SK-N-SH (cell line): ENCODE data around the gene WDR48. TPM values are rescaled to one million over a fixed set of nuclear protein-coding genes. Genes with fewer than 3 reads are reported as not detected.

ENCODE experiments used
- CTCF ChIA-PET: fragments of 300-600, 350-600 bp; formaldehyde crosslinking; extraction: SDS; loops from one replicate; lab custom pipeline; 2021; lab: Yijun Ruan, JAX
- POLR2A ChIA-PET: fragments of 350-600 bp; sonication (Branson Sonifier 250); formaldehyde crosslinking; extraction: SDS; loops from one replicate; lab custom pipeline; 2020; ENCODE audit warnings: antibody characterized with exemption, inconsistent platforms; lab: Yijun Ruan, JAX
- DNase-seq: peaks from one replicate; pipeline ENCODE4 v3.0.0; 2012
- H2AFZ ChIP-seq: fragments of 200-600 bp; sonication (generic); 2 replicates; pipeline ENCODE4 v1.8.1; 2016; ENCODE audit warnings: antibody characterized with exemption, mild to moderate bottlenecking, low read depth
- H3F3A ChIP-seq: fragments of 200-600 bp; sonication (generic); replicated peaks from 2 replicates; pipeline ENCODE3; 2016; ENCODE audit warnings: antibody characterized with exemption, mild to moderate bottlenecking; ENCODE audit not compliant: insufficient read depth
- H3K27ac ChIP-seq, 2 experiments: fragments of 200-500 bp in 1 of 2; fragments of 200-600 bp in 1 of 2; sonication (Bioruptor generic) in 1 of 2; sonication (generic), shearing (Covaris generic) in 1 of 2; 2 replicates each; pipeline versions ENCODE4 v1.5.1 to v1.6.1; 2014 to 2016; ENCODE audit warnings: low read depth in 2 of 2, inconsistent platforms in 1 of 2, low read length in 1 of 2, mild to moderate bottlenecking in 1 of 2, mixed read lengths in 1 of 2
- H3K27me3 ChIP-seq: fragments of 200-600 bp; sonication (generic), shearing (Covaris generic); 2 replicates; pipeline ENCODE4 v1.6.1; 2016; ENCODE audit warnings: mixed run types; ENCODE audit not compliant: insufficient read depth
- H3K36me3 ChIP-seq, 2 experiments: fragments of 200-500 bp in 1 of 2; fragments of 200-600 bp in 1 of 2; sonication (Bioruptor generic) in 1 of 2; sonication (generic) in 1 of 2; replicated peaks in 1 of 2; 2 replicates each; pipeline versions ENCODE3 to v1.5.1; 2014 to 2016; ENCODE audit warnings: low read length in 1 of 2, mild to moderate bottlenecking in 1 of 2; ENCODE audit not compliant: insufficient read depth in 2 of 2, control insufficient read depth in 1 of 2
- H3K4me1 ChIP-seq, 2 experiments: fragments of 200-500 bp in 1 of 2; fragments of 200-600 bp in 1 of 2; sonication (Bioruptor generic) in 1 of 2; sonication (generic), shearing (Covaris generic) in 1 of 2; 2 replicates each; pipeline versions ENCODE4 v1.5.1 to v1.6.1; 2014 to 2016; ENCODE audit warnings: low read depth in 1 of 2, low read length in 1 of 2, mixed run types in 1 of 2; ENCODE audit not compliant: insufficient read depth in 2 of 2, control insufficient read depth in 1 of 2
- H3K4me2 ChIP-seq: fragments of 200-600 bp; sonication (generic), shearing (Covaris generic); 2 replicates; pipeline ENCODE4 v1.6.1; 2017; ENCODE audit warnings: mixed run types
- H3K4me3 ChIP-seq, 2 experiments: fragments of 200-500 bp in 1 of 2; fragments of 200-600 bp in 1 of 2; sonication (Bioruptor generic) in 1 of 2; sonication (generic), shearing (Covaris generic) in 1 of 2; 2 replicates each; pipeline versions ENCODE4 v1.5.1 to v1.8.1; 2014 to 2016; ENCODE audit warnings: low read depth in 2 of 2, inconsistent platforms in 1 of 2, low read length in 1 of 2, mild to moderate bottlenecking in 1 of 2, mixed read lengths in 1 of 2, moderate library complexity in 1 of 2
- H3K79me2 ChIP-seq: fragments of 200-600 bp; sonication (generic); 2 replicates; pipeline ENCODE4 v1.8.1; 2017; ENCODE audit warnings: mild to moderate bottlenecking; ENCODE audit not compliant: insufficient read depth
- H3K9ac ChIP-seq: fragments of 200-600 bp; sonication (generic); 2 replicates; pipeline ENCODE4 v1.6.1; 2017; ENCODE audit warnings: mixed run types
- H3K9me2 ChIP-seq: fragments of 200-600 bp; sonication (generic); 2 replicates; pipeline ENCODE4 v1.6.1; 2017; ENCODE audit warnings: mixed run types
- H3K9me3 ChIP-seq: fragments of 200-600 bp; sonication (generic); 2 replicates; pipeline ENCODE4 v1.6.1; 2017; ENCODE audit warnings: mixed run types, mild to moderate bottlenecking, moderate library complexity
- H4K20me1 ChIP-seq: fragments of 200-600 bp; sonication (generic); 2 replicates; pipeline ENCODE4 v1.6.1; 2017; ENCODE audit warnings: mild to moderate bottlenecking, mixed run types; ENCODE audit not compliant: insufficient read depth
- EP300 ChIP-seq, 2 experiments: IDR thresholded peaks; 2 replicates each; pipeline versions ENCODE4 v1.4.0 to v1.6.1; 2012; ENCODE audit warnings: borderline replicate concordance in 1 of 2, low read depth in 1 of 2, low read length in 1 of 2
- FOXM1 ChIP-seq: IDR thresholded peaks from 2 replicates; pipeline ENCODE4 v1.4.0; 2012; ENCODE audit warnings: low read depth, mild to moderate bottlenecking
- MXI1 ChIP-seq: IDR thresholded peaks from 2 replicates; pipeline ENCODE4 v1.6.1; 2012; ENCODE audit warnings: mild to moderate bottlenecking, low read depth, low read length, improper control_type of control experiment
- RXRA ChIP-seq: IDR thresholded peaks from 2 replicates; pipeline ENCODE4 v1.4.0; 2012; ENCODE audit warnings: low read depth, mild to moderate bottlenecking, borderline replicate concordance
- SMC3 ChIP-seq: IDR thresholded peaks from 2 replicates; pipeline ENCODE4 v1.6.1; 2012; ENCODE audit warnings: low read depth, low read length, improper control_type of control experiment
- TEAD4 ChIP-seq: IDR thresholded peaks from 2 replicates; pipeline ENCODE4 v1.4.0; 2012; ENCODE audit warnings: mild to moderate bottlenecking, borderline replicate concordance; ENCODE audit not compliant: insufficient read depth
- USF2 ChIP-seq: fragments of 150-350 bp; IDR thresholded peaks from 2 replicates; pipeline ENCODE4 v1.6.1; 2017; ENCODE audit warnings: antibody characterized with exemption, low read length, low read depth, borderline replicate concordance
- WGBS: methylation state at CpG from one replicate; pipeline ENCODE4 v1.1.6; 2017; ENCODE audit warnings: low lambda C conversion rate; 5-methylcytosine and 5-hydroxymethylcytosine counted together
- polyA plus RNA-seq, 3 experiments: library from polyadenylated mRNA; depleted of rRNA; stranded (reverse); fragments of >200 nt; gene quantifications; 2 replicates each; pipeline ENCODE4 v1.2.3, GENCODE V29; 2012
- TF ChIP-seq, protein P1 (sequence below): fragments of 200-600 bp; sonication (generic); IDR thresholded peaks from 2 replicates; pipeline ENCODE4 v1.6.1; 2017; ENCODE audit warnings: antibody characterized with exemption, mild to moderate bottlenecking, moderate library complexity

The WDR48 gene
- polyA plus RNA-seq, 1 of the 3 experiments (the other 2 are of a cell fraction) = 12.1 TPM

DNA sequence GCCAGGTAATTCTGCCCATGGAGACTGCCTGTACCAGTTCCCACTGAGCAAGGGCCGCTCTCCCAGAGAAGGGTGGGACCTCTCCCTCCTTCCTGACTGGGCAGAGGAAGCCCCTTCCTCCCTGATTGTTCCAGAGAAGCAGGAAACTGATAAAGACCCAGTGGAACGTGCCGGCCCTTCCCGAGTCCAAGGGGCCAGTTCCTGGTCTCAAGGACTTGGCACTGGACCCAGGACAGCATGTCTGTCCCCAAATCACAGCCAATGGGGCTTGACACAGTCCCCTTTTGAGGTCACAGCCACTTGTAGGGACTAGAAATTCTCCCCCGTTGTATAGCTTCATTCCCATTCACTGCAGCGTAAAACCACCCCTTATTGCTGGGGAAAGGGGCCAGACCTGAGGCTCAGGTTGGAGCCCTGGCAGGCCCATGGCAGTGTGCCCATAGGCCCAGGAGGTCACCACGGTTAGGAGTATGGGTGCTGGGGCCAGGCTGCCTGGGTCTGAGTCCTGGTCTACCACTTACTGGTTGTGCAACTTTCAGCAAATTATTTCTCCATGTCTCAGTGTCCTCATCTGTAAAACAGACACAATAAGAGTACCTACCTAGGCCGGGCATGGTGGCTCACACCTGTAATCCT lies 83.5 kb downstream of the WDR48 start:
- TF ChIP-seq TEAD4 (no peak), SMC3 (no peak), RXRA (no peak)
- CTCF ChIA-PET = interaction anchor here (1.0 to 14.8 kb wide), 2 partner anchors 9 to 155 kb away, joined by 3 to 223 read pairs; no protein-coding TSS in a partner anchor
- no peak for DNase-seq
- Histone ChIP-seq H3F3A (peaks cover under 1% of the 10 kb centered on the region), H2AFZ (no peak overlapping the region), H3K4me3 (no peak overlapping the region), H3K9ac (no peak overlapping the region), H3K36me3 (peaks cover 0 to 9% of the 10 kb centered on the region in 2 experiments), H4K20me1 (no peaks in the 10 kb centered on the region), H3K27ac (no peak overlapping the region), H3K4me2 (no peak overlapping the region), H3K27me3 (no peaks in the 10 kb centered on the region), H3K79me2 (no peaks in the 10 kb centered on the region), H3K4me1 (peaks cover 0 to 13% of the 10 kb centered on the region in 2 experiments; a peak in 1 of 4 replicates), H3K9me2 (no peaks in the 10 kb centered on the region), H3K9me3 (no peaks in the 10 kb centered on the region)
- POLR2A ChIA-PET = no interaction called here
- WGBS = 74% methylated on average over 4 of the region's 8 CpGs

DNA sequence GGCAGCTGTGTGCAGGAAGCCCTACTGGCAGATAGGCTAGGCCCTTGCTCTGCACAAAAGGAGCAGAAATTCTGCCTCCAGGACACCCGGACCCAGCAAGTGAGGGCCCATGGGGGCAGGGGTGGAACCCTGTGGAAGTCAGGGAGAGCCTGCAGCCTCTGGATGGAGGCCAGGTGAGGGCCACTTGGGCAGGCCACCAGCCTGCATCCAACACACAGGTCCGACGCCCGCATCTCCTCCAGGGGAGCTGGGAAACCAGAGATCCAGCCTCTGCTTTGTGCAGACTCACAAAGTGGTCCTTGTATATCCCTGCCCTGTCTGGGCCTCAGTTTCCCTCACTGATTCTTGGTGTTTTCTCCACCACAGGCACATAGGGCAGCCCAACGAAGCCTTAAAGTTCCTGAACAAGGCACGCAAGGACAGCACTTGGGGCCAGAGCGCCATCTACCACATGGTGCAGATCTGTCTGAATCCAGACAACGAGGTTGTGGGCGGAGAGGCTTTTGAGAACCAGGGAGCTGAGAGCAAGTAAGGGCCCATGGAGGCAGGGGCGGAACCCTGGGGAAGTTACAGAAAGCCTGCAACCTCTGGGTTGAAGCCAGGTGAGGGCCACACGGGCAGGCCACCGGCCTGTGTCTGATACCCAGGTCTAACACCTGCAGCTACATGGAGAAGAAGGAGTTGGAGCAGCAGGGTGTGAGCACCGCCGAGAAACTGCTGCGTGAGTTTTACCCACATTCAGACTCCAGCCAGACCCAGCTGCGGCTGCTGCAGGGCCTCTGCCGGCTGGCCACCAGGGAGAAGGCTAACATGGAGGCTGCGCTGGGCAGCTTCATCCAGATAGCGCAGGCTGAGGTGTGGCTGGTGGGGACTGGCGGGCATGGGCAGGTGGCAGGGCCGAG lies 85.0 kb downstream of the WDR48 start:
- WGBS = 97% methylated on average over 15 of the region's 21 CpGs
- Histone ChIP-seq H3K4me2 (no peak overlapping the region), H3K9me2 (no peaks in the 10 kb centered on the region), H4K20me1 (peaks cover 8% of the 10 kb centered on the region), H3K79me2 (peaks cover 11% of the 10 kb centered on the region; the same call in 1 of the 2 replicates), H3K36me3 (peaks cover 0 to 16% of the 10 kb centered on the region in 2 experiments), H3K4me3 (no peak overlapping the region), H3K27ac (no peak overlapping the region), H3K9ac (no peak overlapping the region), H3K9me3 (no peaks in the 10 kb centered on the region), H3K27me3 (no peaks in the 10 kb centered on the region), H2AFZ (no peak overlapping the region), H3K4me1 (peaks cover 9 to 28% of the 10 kb centered on the region in 2 experiments), H3F3A (peaks cover 6% of the 10 kb centered on the region)
- POLR2A ChIA-PET = no interaction called here
- no peak for DNase-seq
- TF ChIP-seq, protein P1, sequence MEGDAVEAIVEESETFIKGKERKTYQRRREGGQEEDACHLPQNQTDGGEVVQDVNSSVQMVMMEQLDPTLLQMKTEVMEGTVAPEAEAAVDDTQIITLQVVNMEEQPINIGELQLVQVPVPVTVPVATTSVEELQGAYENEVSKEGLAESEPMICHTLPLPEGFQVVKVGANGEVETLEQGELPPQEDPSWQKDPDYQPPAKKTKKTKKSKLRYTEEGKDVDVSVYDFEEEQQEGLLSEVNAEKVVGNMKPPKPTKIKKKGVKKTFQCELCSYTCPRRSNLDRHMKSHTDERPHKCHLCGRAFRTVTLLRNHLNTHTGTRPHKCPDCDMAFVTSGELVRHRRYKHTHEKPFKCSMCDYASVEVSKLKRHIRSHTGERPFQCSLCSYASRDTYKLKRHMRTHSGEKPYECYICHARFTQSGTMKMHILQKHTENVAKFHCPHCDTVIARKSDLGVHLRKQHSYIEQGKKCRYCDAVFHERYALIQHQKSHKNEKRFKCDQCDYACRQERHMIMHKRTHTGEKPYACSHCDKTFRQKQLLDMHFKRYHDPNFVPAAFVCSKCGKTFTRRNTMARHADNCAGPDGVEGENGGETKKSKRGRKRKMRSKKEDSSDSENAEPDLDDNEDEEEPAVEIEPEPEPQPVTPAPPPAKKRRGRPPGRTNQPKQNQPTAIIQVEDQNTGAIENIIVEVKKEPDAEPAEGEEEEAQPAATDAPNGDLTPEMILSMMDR = no peak
- CTCF ChIA-PET = interaction anchor here (0.6 to 14.8 kb wide), 5 partner anchors 10 to 154 kb away, joined by 3 to 223 read pairs (median 3); no protein-coding TSS in a partner anchor

DNA sequence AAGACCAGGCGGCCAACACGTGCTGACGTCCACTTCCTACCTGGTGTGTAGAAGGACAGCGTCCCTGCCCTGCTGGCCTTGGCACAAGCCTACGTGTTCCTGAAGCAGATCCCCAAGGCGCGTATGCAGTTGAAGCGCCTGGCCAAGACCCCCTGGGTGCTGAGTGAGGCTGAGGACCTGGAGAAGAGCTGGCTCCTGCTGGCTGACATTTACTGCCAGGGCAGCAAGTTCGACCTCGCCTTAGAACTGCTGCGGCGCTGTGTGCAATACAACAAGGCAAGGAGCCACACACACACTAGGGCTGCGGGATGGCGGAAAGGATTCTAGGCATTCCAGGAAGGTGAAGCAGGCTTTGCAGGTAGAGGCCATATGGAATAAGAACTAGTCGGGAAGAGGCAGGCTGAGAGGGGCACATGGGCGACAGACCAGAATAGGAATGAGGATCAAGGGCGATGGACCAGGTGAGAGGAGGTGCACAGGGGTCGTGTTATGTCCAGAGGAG lies 85.7 kb downstream of the WDR48 start:
- Histone ChIP-seq H3K36me3 (peaks cover 2 to 21% of the 10 kb centered on the region in 2 experiments), H3K79me2 (peaks cover 18% of the 10 kb centered on the region), H3K9ac (no peak overlapping the region), H3K27me3 (no peaks in the 10 kb centered on the region), H4K20me1 (peaks cover 12% of the 10 kb centered on the region), H3K9me2 (no peaks in the 10 kb centered on the region), H3K9me3 (no peaks in the 10 kb centered on the region), H3K4me1 (peaks cover 9 to 35% of the 10 kb centered on the region in 2 experiments), H3K27ac (no peak overlapping the region), H3K4me3 (no peak overlapping the region), H3K4me2 (no peak overlapping the region), H2AFZ (no peak overlapping the region), H3F3A (peaks cover 6% of the 10 kb centered on the region)
- DNase-seq = no peak
- ChIA-PET POLR2A (no interaction called here), CTCF (interaction anchor here (0.9 to 1.6 kb wide), 3 partner anchors 11 to 132 kb away, joined by 3 to 7 read pairs (median 4); no protein-coding TSS in a partner anchor)
- 98% methylated on average over 16 of the region's 18 CpGs for WGBS
- TF ChIP-seq USF2 (no peak), FOXM1 (no peak), EP300 (IDR thresholded peaks at IDR 0.05; ENCODE audit: borderline replicate concordance in 1 of 2, low read depth in 1 of 2, low read length in 1 of 2) (no peak), MXI1 (no peak)
